Trophoblast cell (in vitro differentiated cells and primary cell): ENCODE measurements around the gene LRRC25.
"Not testable (repeated sequence)": the region's sequence is repeated elsewhere in the genome, so short reads cannot be mapped to it uniquely, and the experiment has no call there.

ENCODE experiments used
- DNase-seq, 2 donors: peaks; one replicate each; pipeline ENCODE4 v3.0.0-alpha.2; 2016
- H2AFZ ChIP-seq: 2 replicates; pipeline ENCODE4 v1.6.1; 2013; ENCODE audit warnings: low read length, moderate library complexity, mild to moderate bottlenecking; ENCODE audit not compliant: insufficient read depth, poor library complexity
- H2AK5ac ChIP-seq: 2 replicates; pipeline ENCODE4 v1.6.1; 2013; ENCODE audit warnings: mild to moderate bottlenecking, low read length
- H2BK120ac ChIP-seq: 2 replicates; pipeline ENCODE4 v1.6.1; 2013; ENCODE audit warnings: low read length, mild to moderate bottlenecking, moderate library complexity; ENCODE audit not compliant: insufficient read depth, poor library complexity
- H2BK12ac ChIP-seq: 2 replicates; pipeline ENCODE4 v1.6.1; 2013; ENCODE audit warnings: mild to moderate bottlenecking, low read length, moderate library complexity
- H2BK5ac ChIP-seq: 2 replicates; pipeline ENCODE4 v1.6.1; 2013; ENCODE audit warnings: low read length, low read depth, moderate library complexity, mild to moderate bottlenecking; ENCODE audit not compliant: poor library complexity
- H3K14ac ChIP-seq: 2 replicates; pipeline ENCODE4 v1.6.1; 2013; ENCODE audit warnings: mild to moderate bottlenecking, low read length
- H3K18ac ChIP-seq: 2 replicates; pipeline ENCODE4 v1.6.1; 2013; ENCODE audit warnings: mild to moderate bottlenecking, low read length
- H3K23ac ChIP-seq: 2 replicates; pipeline ENCODE4 v1.6.1; 2013; ENCODE audit warnings: low read length
- H3K27ac ChIP-seq: 2 replicates; pipeline ENCODE4 v1.5.1; 2013; ENCODE audit warnings: low read depth, mild to moderate bottlenecking, inconsistent platforms, low read length, moderate library complexity
- H3K27me3 ChIP-seq: 2 replicates; pipeline ENCODE4 v1.6.1; 2013; ENCODE audit warnings: inconsistent platforms, mild to moderate bottlenecking, low read length, moderate library complexity; ENCODE audit not compliant: insufficient read depth
- H3K36me3 ChIP-seq, 2 experiments: 1 replicate in 1 of 2; 2 replicates in 1 of 2; pipeline ENCODE4 v1.6.1; 2013; ENCODE audit warnings: low read length in 2 of 2, mild to moderate bottlenecking in 2 of 2, moderate library complexity in 1 of 2; ENCODE audit not compliant: insufficient read depth in 2 of 2, control insufficient read depth in 1 of 2
- H3K4ac ChIP-seq: 2 replicates; pipeline ENCODE4 v1.6.1; 2013; ENCODE audit warnings: low read depth, mild to moderate bottlenecking, low read length, moderate library complexity
- H3K4me1 ChIP-seq, 2 experiments: 1 replicate in 1 of 2; 2 replicates in 1 of 2; pipeline ENCODE4 v1.6.1; 2013; ENCODE audit warnings: low read length in 2 of 2, mild to moderate bottlenecking in 2 of 2, moderate library complexity in 1 of 2; ENCODE audit not compliant: insufficient read depth in 2 of 2, control insufficient read depth in 1 of 2
- H3K4me2 ChIP-seq: 2 replicates; pipeline ENCODE4 v1.6.1; 2013; ENCODE audit warnings: inconsistent platforms, mild to moderate bottlenecking, low read length, moderate library complexity
- H3K4me3 ChIP-seq: 2 replicates; pipeline ENCODE4 v1.5.1; 2013; ENCODE audit warnings: mild to moderate bottlenecking, low read depth, low read length, inconsistent platforms
- H3K79me1 ChIP-seq: one replicate; pipeline ENCODE4 v1.6.1; 2013; ENCODE audit warnings: low read length
- H3K79me2 ChIP-seq: 2 replicates; pipeline ENCODE4 v1.6.1; 2013; ENCODE audit warnings: low read length, mild to moderate bottlenecking; ENCODE audit not compliant: control insufficient read depth, insufficient read depth, poor library complexity
- H3K9ac ChIP-seq: 2 replicates; pipeline ENCODE4 v1.6.1; 2013; ENCODE audit warnings: mild to moderate bottlenecking, low read length
- H3K9me3 ChIP-seq: 2 replicates; pipeline ENCODE4 v1.6.1; 2013; ENCODE audit warnings: low read depth, mild to moderate bottlenecking, control low read depth, inconsistent platforms, low read length; ENCODE audit not compliant: insufficient read depth
- H4K12ac ChIP-seq: 2 replicates; pipeline ENCODE4 v1.6.1; 2013; ENCODE audit warnings: low read depth, mild to moderate bottlenecking, low read length, moderate library complexity
- H4K8ac ChIP-seq: 2 replicates; pipeline ENCODE4 v1.6.1; 2013; ENCODE audit warnings: low read depth, mild to moderate bottlenecking, low read length, moderate library complexity
- H4K91ac ChIP-seq: one replicate; pipeline ENCODE4 v1.6.1; 2013; ENCODE audit warnings: low read depth, mild to moderate bottlenecking, low read length, moderate library complexity
- WGBS: extraction: QIAGEN DNeasy Blood & Tissue Kit; methylation state at CpG from one replicate; pipeline ENCODE4 v1.1.7; 2013; ENCODE audit warnings: missing lambda C conversion rate; ENCODE audit not compliant: insufficient read length, insufficient coverage; ENCODE audit errors: extremely low coverage; 5-methylcytosine and 5-hydroxymethylcytosine counted together

Gene LRRC25

GRCh38 chr19:18366021-18366435, 31.4 kb downstream of the LRRC25 start:
- Histone ChIP-seq H3K4me1 (peaks cover 33 to 34% of the 10 kb centered on the region in 2 experiments), H2BK120ac (peak overlapping the region; percentile 94), H3K79me2 (peaks cover 5% of the 10 kb centered on the region), H3K27ac (peak overlapping the region; percentile 62), H3K4me3 (no peak overlapping the region), H3K4me2 (no peak overlapping the region), H3K4ac (peak overlapping the region; percentile 34), H2AFZ (no peak overlapping the region), H3K9ac (no peak overlapping the region), H4K12ac (no peak overlapping the region), H3K79me1 (peaks cover 48% of the 10 kb centered on the region), H4K91ac (peak overlapping the region; percentile 93), H3K36me3 (peaks cover 0 to 2% of the 10 kb centered on the region in 2 experiments), H3K23ac (no peak overlapping the region), H3K14ac (peak overlapping the region; percentile 90), H2BK5ac (peak overlapping the region; percentile 88), H4K8ac (peak overlapping the region; percentile 75), H2BK12ac (peak overlapping the region; percentile 99), H3K18ac (peak overlapping the region; percentile 78), H2AK5ac (peak overlapping the region; percentile 59), H3K9me3 (peaks cover 1% of the 10 kb centered on the region), H3K27me3 (no peaks in the 10 kb centered on the region)
- no CpG with 5 or more reads among the region's 2 CpGs for WGBS
- peak; percentile 48 to 74 for DNase-seq

GRCh38 chr19:18364826-18365528, 32.4 kb downstream of the LRRC25 start:
- DNase-seq = peak; percentile 90 to 98
- Histone ChIP-seq H3K4me2 (peak overlapping the region; percentile 20), H2BK5ac (peak overlapping the region; percentile 99), H4K91ac (peak overlapping the region; percentile 100), H2AK5ac (peak overlapping the region; percentile 98), H4K12ac (peak overlapping the region; percentile 22), H3K23ac (no peak overlapping the region), H3K4me1 (peaks cover 33 to 34% of the 10 kb centered on the region in 2 experiments), H2AFZ (peak overlapping the region; percentile 53), H3K4ac (peak overlapping the region; percentile 87), H3K9ac (no peak overlapping the region), H3K79me1 (peaks cover 45% of the 10 kb centered on the region), H3K18ac (peak overlapping the region; percentile 60), H3K9me3 (peaks cover 1% of the 10 kb centered on the region), H2BK120ac (peak overlapping the region; percentile 97), H4K8ac (peak overlapping the region; percentile 92), H3K27ac (peak overlapping the region; percentile 87), H3K36me3 (peaks cover 0 to 2% of the 10 kb centered on the region in 2 experiments), H3K79me2 (peaks cover 5% of the 10 kb centered on the region), H3K27me3 (no peaks in the 10 kb centered on the region), H3K14ac (peak overlapping the region; percentile 90), H3K4me3 (no peak overlapping the region), H2BK12ac (peak overlapping the region; percentile 81)
- no CpG with 5 or more reads among the region's 15 CpGs for WGBS

- H3K4me3 ChIP-seq, H3K36me3 ChIP-seq, H3K23ac ChIP-seq, H3K9me3 ChIP-seq, DNase-seq, H3K27me3 ChIP-seq, H3K9ac ChIP-seq, H3K79me2 ChIP-seq: not testable (repeated sequence)
- H3K14ac ChIP-seq = peak overlapping the region; percentile 90
- peaks cover 39% of the 10 kb centered on the region for H3K79me1 ChIP-seq
- peak overlapping the region; percentile 81 for H2BK12ac ChIP-seq
- H3K18ac ChIP-seq = peak overlapping the region; percentile 60
- H4K12ac ChIP-seq = peak overlapping the region; percentile 22
- peak overlapping the region; percentile 100 for H4K91ac ChIP-seq
- peak overlapping the region; percentile 97 for H2BK120ac ChIP-seq
- peak overlapping the region; percentile 87 for H3K4ac ChIP-seq
- peak overlapping the region; percentile 98 for H2AK5ac ChIP-seq
- WGBS = no CpG with 5 or more reads among the region's 11 CpGs
- H3K4me1 ChIP-seq = peaks cover 28 to 30% of the 10 kb centered on the region in 2 experiments
- H2BK5ac ChIP-seq = peak overlapping the region; percentile 99
- H3K4me2 ChIP-seq = peak overlapping the region; percentile 20
- peak overlapping the region; percentile 87 for H3K27ac ChIP-seq
- H4K8ac ChIP-seq = peak overlapping the region; percentile 92
- H2AFZ ChIP-seq = peak overlapping the region; percentile 53
Measured at GRCh38 chr19:18364277-18364825, 33.1 kb downstream of the LRRC25 start.

GRCh38 chr19:18363787-18364186, 33.6 kb downstream of the LRRC25 start:
- Histone ChIP-seq H3K4me3 (no peak overlapping the region), H3K23ac (no peak overlapping the region), H4K91ac (peak overlapping the region; percentile 100), H3K4me2 (no peak overlapping the region), H2BK12ac (peak overlapping the region; percentile 20), H3K18ac (no peak overlapping the region), H2BK5ac (peak overlapping the region; percentile 1), H3K4ac (peak overlapping the region; percentile 36), H2AFZ (no peak overlapping the region), H3K4me1 (peaks cover 22 to 25% of the 10 kb centered on the region in 2 experiments), H2BK120ac (peak overlapping the region; percentile 1), H3K79me2 (peaks cover 3% of the 10 kb centered on the region), H3K79me1 (peaks cover 34% of the 10 kb centered on the region), H3K36me3 (peaks cover 0 to 2% of the 10 kb centered on the region in 2 experiments), H3K27me3 (no peaks in the 10 kb centered on the region), H3K9me3 (peaks cover 1% of the 10 kb centered on the region), H3K27ac (peak overlapping the region; percentile 2), H3K14ac (no peak overlapping the region), H4K12ac (no peak overlapping the region), H2AK5ac (peak overlapping the region; percentile 52), H4K8ac (no peak overlapping the region), H3K9ac (no peak overlapping the region)
- DNase-seq = no peak
- WGBS = no CpG with 5 or more reads among the region's 6 CpGs
